ENCODE measurements around the gene ALG8. TPM values are rescaled to one million over a fixed set of nuclear protein-coding genes. Genes with fewer than 3 reads are reported as not detected.

ALG8 gene
- total and polyA plus RNA-seq, 2 experiments from 2014 or later: 38.4 to 74.1 TPM

DNA sequence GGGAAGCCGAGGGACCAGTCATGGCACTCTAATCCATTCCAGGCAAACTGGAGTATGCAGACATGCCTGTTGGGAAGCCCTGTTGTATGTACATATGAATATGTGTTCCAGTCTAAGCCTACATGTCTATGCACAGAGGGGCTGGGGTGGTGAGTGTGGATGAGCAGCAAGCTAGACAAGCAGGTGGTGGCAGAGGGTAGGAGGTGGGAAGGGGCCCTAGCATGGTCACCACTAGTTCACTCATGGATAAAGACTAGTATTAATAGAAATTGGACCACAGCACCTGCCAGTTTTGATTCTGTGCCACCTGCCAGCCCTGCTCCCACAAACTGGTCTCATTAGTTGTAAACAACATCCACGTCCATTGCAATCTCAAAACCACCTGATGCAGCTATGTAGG lies 74.2 kb downstream of the ALG8 start:
- Histone ChIP-seq H3K4me3 (no peak overlapping the region), H3K36me3 (peaks cover 12% of the 10 kb centered on the region), H3K27ac (no peak overlapping the region), H3K9me3 (ENCODE audit: low read depth) (no peaks in the 10 kb centered on the region), H3K4me1 (ENCODE audit: low read depth) (no peaks in the 10 kb centered on the region), H3K27me3 (no peaks in the 10 kb centered on the region)
- no peak for DNase-seq (ENCODE audit: low read depth in 1 of 2, low spot score in 1 of 2)
- TF ChIP-seq, protein P1, sequence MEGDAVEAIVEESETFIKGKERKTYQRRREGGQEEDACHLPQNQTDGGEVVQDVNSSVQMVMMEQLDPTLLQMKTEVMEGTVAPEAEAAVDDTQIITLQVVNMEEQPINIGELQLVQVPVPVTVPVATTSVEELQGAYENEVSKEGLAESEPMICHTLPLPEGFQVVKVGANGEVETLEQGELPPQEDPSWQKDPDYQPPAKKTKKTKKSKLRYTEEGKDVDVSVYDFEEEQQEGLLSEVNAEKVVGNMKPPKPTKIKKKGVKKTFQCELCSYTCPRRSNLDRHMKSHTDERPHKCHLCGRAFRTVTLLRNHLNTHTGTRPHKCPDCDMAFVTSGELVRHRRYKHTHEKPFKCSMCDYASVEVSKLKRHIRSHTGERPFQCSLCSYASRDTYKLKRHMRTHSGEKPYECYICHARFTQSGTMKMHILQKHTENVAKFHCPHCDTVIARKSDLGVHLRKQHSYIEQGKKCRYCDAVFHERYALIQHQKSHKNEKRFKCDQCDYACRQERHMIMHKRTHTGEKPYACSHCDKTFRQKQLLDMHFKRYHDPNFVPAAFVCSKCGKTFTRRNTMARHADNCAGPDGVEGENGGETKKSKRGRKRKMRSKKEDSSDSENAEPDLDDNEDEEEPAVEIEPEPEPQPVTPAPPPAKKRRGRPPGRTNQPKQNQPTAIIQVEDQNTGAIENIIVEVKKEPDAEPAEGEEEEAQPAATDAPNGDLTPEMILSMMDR (IDR thresholded peaks at IDR 0.05; ENCODE audit: low read depth, low read length): no peak

GRCh38 chr11:78063440-78064181 lies 75.8 kb downstream of the ALG8 start, which contains the start of gene THRSP:
Gene THRSP (plus strand): TSS chr11:78063861. CDS start chr11:78063882, 21 bp downstream.
- H3K36me3 ChIP-seq: no peaks in the 10 kb centered on the region
- H3K27ac ChIP-seq: no peak within 1 kb of the TSS
- TF ChIP-seq, protein P1 (IDR thresholded peaks at IDR 0.05; ENCODE audit: low read depth, low read length): no peak
- H3K4me1 ChIP-seq (ENCODE audit: low read depth): no peaks in the 10 kb centered on the region
- H3K9me3 ChIP-seq (ENCODE audit: low read depth): no peaks in the 10 kb centered on the region
- DNase-seq (ENCODE audit: low read depth in 1 of 2, low spot score in 1 of 2): no peak
- no peaks in the 10 kb centered on the region for H3K27me3 ChIP-seq
- no peak within 1 kb of the TSS for H3K4me3 ChIP-seq

DNA sequence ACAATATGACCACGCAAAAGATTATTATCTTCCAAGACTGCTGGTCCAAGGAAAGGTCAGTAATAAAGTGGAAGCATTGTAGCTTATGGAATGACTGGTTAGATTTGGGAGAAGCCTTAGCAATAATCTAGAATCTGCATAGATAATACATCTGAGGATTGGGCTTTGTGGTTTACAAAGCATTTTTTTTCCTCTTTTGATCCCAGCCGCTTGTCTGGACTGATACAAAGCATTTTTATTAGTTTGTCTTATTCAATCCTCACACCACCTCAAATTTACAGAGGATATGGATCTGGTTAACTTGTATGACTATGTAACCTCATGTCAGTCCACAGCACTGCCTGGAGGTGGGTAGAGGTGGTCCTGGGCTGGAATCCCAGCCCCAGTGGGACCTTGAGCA lies 76.8 kb downstream of the ALG8 start:
- H3K4me3 ChIP-seq: no peak overlapping the region
- H3K4me1 ChIP-seq (ENCODE audit: low read depth): no peaks in the 10 kb centered on the region
- no peaks in the 10 kb centered on the region for H3K9me3 ChIP-seq (ENCODE audit: low read depth)
- TF ChIP-seq, protein P1 (IDR thresholded peaks at IDR 0.05; ENCODE audit: low read depth, low read length): no peak
- no peak overlapping the region for H3K27ac ChIP-seq
- no peak for DNase-seq (ENCODE audit: low read depth in 1 of 2, low spot score in 1 of 2)
- no peaks in the 10 kb centered on the region for H3K36me3 ChIP-seq
- no peaks in the 10 kb centered on the region for H3K27me3 ChIP-seq

DNA sequence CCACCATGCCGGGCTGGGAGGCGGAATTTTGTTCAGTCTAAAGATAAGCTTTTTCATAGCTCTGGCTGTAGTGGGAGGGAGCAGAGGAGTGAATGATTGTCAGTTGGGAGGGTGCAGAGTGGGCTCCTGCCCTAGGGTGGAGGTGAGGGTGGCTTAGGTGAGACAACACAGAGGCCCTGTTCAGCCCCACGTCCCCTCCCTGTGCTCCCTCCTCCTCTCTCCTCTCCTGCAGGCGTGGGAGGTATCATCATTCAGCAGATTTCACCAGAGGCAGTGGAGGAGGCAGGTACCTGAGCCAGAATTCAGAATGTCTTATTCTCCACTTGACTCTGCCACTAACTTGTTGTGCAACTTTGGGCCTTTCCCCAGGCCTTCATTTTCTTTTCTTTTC lies 77.5 kb downstream of the ALG8 start:
- TF ChIP-seq, protein P1 (IDR thresholded peaks at IDR 0.05; ENCODE audit: low read depth, low read length): no peak
- no peaks in the 10 kb centered on the region for H3K36me3 ChIP-seq
- H3K27ac ChIP-seq: no peak overlapping the region
- H3K27me3 ChIP-seq: no peaks in the 10 kb centered on the region
- H3K4me3 ChIP-seq: no peak overlapping the region
- no peaks in the 10 kb centered on the region for H3K4me1 ChIP-seq (ENCODE audit: low read depth)
- peak; percentile 10 to 56 for DNase-seq (ENCODE audit: low read depth in 1 of 2, low spot score in 1 of 2)
- no peaks in the 10 kb centered on the region for H3K9me3 ChIP-seq (ENCODE audit: low read depth)

- Histone ChIP-seq H3K4me1 (ENCODE audit: low read depth) (no peaks in the 10 kb centered on the region), H3K36me3 (no peaks in the 10 kb centered on the region), H3K4me3 (no peak overlapping the region), H3K9me3 (ENCODE audit: low read depth) (no peaks in the 10 kb centered on the region), H3K27me3 (no peaks in the 10 kb centered on the region), H3K27ac (no peak overlapping the region)
- peak in 1 of 2 donors; percentile 23 for DNase-seq (ENCODE audit: low read depth in 1 of 2, low spot score in 1 of 2)
- TF ChIP-seq, protein P1 (IDR thresholded peaks at IDR 0.05; ENCODE audit: low read depth, low read length): no peak
Measured at GRCh38 chr11:78061088-78061920, 78.1 kb downstream of the ALG8 start.
